Activated CD8-positive, alpha-beta memory T cell treated with anti-CD3 and anti-CD28 coated beads, Interleukin-2, amount 10 ng/mL, durations not matched to agents 7 days and 5 days (primary cell): ENCODE measurements around the gene NMUR1. TPM values are rescaled to one million over a fixed set of nuclear protein-coding genes. Genes with fewer than 3 reads are reported as not detected.
A peak's percentile ranks its signal among the peaks of the same experiment; 100 is the strongest.

Source experiments
- ATAC-seq: fragments of 150-1000 bp; cut with Tn5 transposase; one replicate; pipeline ENCODE4 v1.10.0; 2021; ENCODE audit warnings: moderate library complexity
- CTCF ChIA-PET: fragments of 350-600 bp; sonication (Branson Sonifier 250); formaldehyde crosslinking; loops from one replicate; lab custom pipeline; 2021; ENCODE audit warnings: antibody characterized with exemption; lab: Charles Lee
- DNase-seq: peaks from one replicate; pipeline ENCODE4 v3.0.0-alpha.2; 2020
- H3K27ac Mint-ChIP-seq: one replicate; pipeline ENCODE4 v1.8.0; 2021; ENCODE audit warnings: mild to moderate bottlenecking, mixed read lengths
- H3K27me3 Mint-ChIP-seq: one replicate; pipeline ENCODE4 v1.8.0; 2021; ENCODE audit warnings: mixed read lengths
- H3K36me3 Mint-ChIP-seq: one replicate; pipeline ENCODE4 v1.8.0; 2021; ENCODE audit warnings: mild to moderate bottlenecking, mixed read lengths
- H3K4me1 Mint-ChIP-seq: one replicate; pipeline ENCODE4 v1.8.0; 2021; ENCODE audit warnings: mixed read lengths
- H3K4me3 Mint-ChIP-seq: one replicate; pipeline ENCODE4 v1.8.0; 2021; ENCODE audit warnings: mild to moderate bottlenecking, moderate library complexity, mixed read lengths
- H3K9me3 Mint-ChIP-seq: one replicate; pipeline ENCODE4 v1.8.0; 2022; ENCODE audit warnings: low read depth, mixed read lengths
- total RNA-seq, 2 experiments: library from RNA; stranded (reverse); gene quantifications; one replicate each; pipeline ENCODE4 v1.2.3, GENCODE V29; 2021

NMUR1 gene
- total RNA-seq, 2 experiments from 2014 or later: 3.6 to 8.6 TPM

- Mint-ChIP-seq H3K27me3 (peaks cover 40% of the 10 kb centered on the region), H3K9me3 (no peaks in the 10 kb centered on the region), H3K4me1 (peaks cover 42% of the 10 kb centered on the region), H3K27ac (peak overlapping the region; percentile 60), H3K4me3 (no peak overlapping the region), H3K36me3 (peaks cover 3% of the 10 kb centered on the region)
- CTCF ChIA-PET: interaction anchor here (0.8 to 5.2 kb wide), 6 partner anchors 13 to 71 kb away, joined by 3 to 128 read pairs (median 16); no protein-coding TSS in a partner anchor
- DNase-seq (no peak), ATAC-seq (no peak)
These were observed 1.2 kb upstream of the NMUR1 start for GRCh38 chr2:231531466-231531865.

GRCh38 chr2:231528636-231529030 is 1.6 kb downstream of the NMUR1 start:
- no peak for DNase-seq

GRCh38 chr2:231527955-231528635 is 2.1 kb downstream of the NMUR1 start:
- DNase-seq (no peak), ATAC-seq (no peak)
- Mint-ChIP-seq H3K27me3 (peaks cover 31% of the 10 kb centered on the region), H3K9me3 (no peaks in the 10 kb centered on the region), H3K27ac (no peak overlapping the region), H3K4me3 (no peak overlapping the region), H3K4me1 (peaks cover 69% of the 10 kb centered on the region), H3K36me3 (peaks cover 14% of the 10 kb centered on the region)
- CTCF ChIA-PET: interaction anchor here (0.9 to 3.9 kb wide), 6 partner anchors 11 to 73 kb away, joined by 3 to 23 read pairs (median 8); no protein-coding TSS in a partner anchor

More at GRCh38 chr2:231528636-231529030, 1.6 kb downstream of the NMUR1 start:
- Mint-ChIP-seq H3K9me3 (no peaks in the 10 kb centered on the region), H3K27me3 (peaks cover 33% of the 10 kb centered on the region), H3K36me3 (peaks cover 14% of the 10 kb centered on the region), H3K4me1 (peaks cover 64% of the 10 kb centered on the region), H3K4me3 (peak overlapping the region; percentile 70), H3K27ac (no peak overlapping the region)
- CTCF ChIA-PET: interaction anchor here (0.9 to 3.9 kb wide), 6 partner anchors 9 to 73 kb away, joined by 3 to 23 read pairs (median 8); no protein-coding TSS in a partner anchor
- ATAC-seq: no peak

- H3K4me1 Mint-ChIP-seq: peaks cover 71% of the 10 kb centered on the region
- peaks cover 14% of the 10 kb centered on the region for H3K36me3 Mint-ChIP-seq
- DNase-seq (no peak), ATAC-seq (no peak)
- no peaks in the 10 kb centered on the region for H3K9me3 Mint-ChIP-seq
- CTCF ChIA-PET: interaction anchor here (1.4 to 2.5 kb wide), 4 partner anchors 10 to 31 kb away, joined by 4 to 15 read pairs (median 8); no protein-coding TSS in a partner anchor
- peaks cover 31% of the 10 kb centered on the region for H3K27me3 Mint-ChIP-seq
- no peak overlapping the region for H3K27ac Mint-ChIP-seq
- H3K4me3 Mint-ChIP-seq: no peak overlapping the region
These were observed 3.2 kb downstream of the NMUR1 start for GRCh38 chr2:231527091-231527395.

- H3K9me3 Mint-ChIP-seq: no peaks in the 10 kb centered on the region
- DNase-seq (no peak), ATAC-seq (no peak)
- peaks cover 70% of the 10 kb centered on the region for H3K4me1 Mint-ChIP-seq
- H3K36me3 Mint-ChIP-seq: peaks cover 14% of the 10 kb centered on the region
- H3K27me3 Mint-ChIP-seq: peaks cover 30% of the 10 kb centered on the region
- H3K27ac Mint-ChIP-seq: no peak overlapping the region
- H3K4me3 Mint-ChIP-seq: no peak overlapping the region
- CTCF ChIA-PET: interaction anchor here (0.6 to 3.1 kb wide), 7 partner anchors 9 to 64 kb away, joined by 3 to 15 read pairs (median 7); no protein-coding TSS in a partner anchor
These were observed 3.7 kb downstream of the NMUR1 start for GRCh38 chr2:231526341-231527090.

GRCh38 chr2:231525248-231526163 is 4.7 kb downstream of the NMUR1 start:
- no peaks in the 10 kb centered on the region for H3K9me3 Mint-ChIP-seq
- H3K36me3 Mint-ChIP-seq: peaks cover 14% of the 10 kb centered on the region
- no peak for DNase-seq
- CTCF ChIA-PET: interaction anchor here (0.6 to 3.1 kb wide), 13 partner anchors 8 to 181 kb away, joined by 3 to 15 read pairs (median 5); no protein-coding TSS in a partner anchor
- H3K27me3 Mint-ChIP-seq: peaks cover 28% of the 10 kb centered on the region
- no peak for ATAC-seq
- no peak overlapping the region for H3K27ac Mint-ChIP-seq
- H3K4me3 Mint-ChIP-seq: no peak overlapping the region
- H3K4me1 Mint-ChIP-seq: peaks cover 70% of the 10 kb centered on the region

GRCh38 chr2:231524477-231525247 is 5.6 kb downstream of the NMUR1 start:
- peaks cover 29% of the 10 kb centered on the region for H3K27me3 Mint-ChIP-seq
- peaks cover 14% of the 10 kb centered on the region for H3K36me3 Mint-ChIP-seq
- H3K4me1 Mint-ChIP-seq: peaks cover 73% of the 10 kb centered on the region
- no peaks in the 10 kb centered on the region for H3K9me3 Mint-ChIP-seq
- ATAC-seq (no peak), DNase-seq (no peak)
- H3K27ac Mint-ChIP-seq: peak overlapping the region; percentile 91
- peak overlapping the region; percentile 10 for H3K4me3 Mint-ChIP-seq
- CTCF ChIA-PET: interaction anchor here (1.2 to 3.9 kb wide), 13 partner anchors 8 to 182 kb away, joined by 3 to 37 read pairs (median 5); partner anchors contain the start of gene NCL

GRCh38 chr2:231523451-231524285 is 6.6 kb downstream of the NMUR1 start:
- CTCF ChIA-PET: interaction anchor here (1.1 to 3.9 kb wide), 12 partner anchors 9 to 191 kb away, joined by 3 to 37 read pairs (median 5); partner anchors contain the start of gene NCL
- Mint-ChIP-seq H3K4me3 (peak overlapping the region; percentile 39), H3K27me3 (peaks cover 26% of the 10 kb centered on the region), H3K36me3 (peaks cover 14% of the 10 kb centered on the region), H3K4me1 (peaks cover 69% of the 10 kb centered on the region), H3K27ac (peak overlapping the region; percentile 91), H3K9me3 (no peaks in the 10 kb centered on the region)
- peak; percentile 75 for DNase-seq
- peak; percentile 82 for ATAC-seq

GRCh38 chr2:231522418-231523180 is 7.6 kb downstream of the NMUR1 start:
- Mint-ChIP-seq H3K9me3 (no peaks in the 10 kb centered on the region), H3K4me1 (peaks cover 61% of the 10 kb centered on the region), H3K4me3 (no peak overlapping the region)

GRCh38 chr2:231521443-231521842 is 8.8 kb downstream of the NMUR1 start:
- CTCF ChIA-PET: interaction anchor here (0.8 to 5.7 kb wide), 7 partner anchors 8 to 79 kb away, joined by 3 to 100 read pairs (median 5); partner anchors contain the start of gene NMUR1
- peaks cover 11% of the 10 kb centered on the region for H3K36me3 Mint-ChIP-seq
- DNase-seq: no peak
- H3K4me3 Mint-ChIP-seq: no peak overlapping the region
- no peak overlapping the region for H3K27ac Mint-ChIP-seq
- no peak for ATAC-seq
- H3K4me1 Mint-ChIP-seq: peaks cover 61% of the 10 kb centered on the region
- peaks cover 20% of the 10 kb centered on the region for H3K27me3 Mint-ChIP-seq
- no peaks in the 10 kb centered on the region for H3K9me3 Mint-ChIP-seq

More at GRCh38 chr2:231522418-231523180, 7.6 kb downstream of the NMUR1 start:
- Mint-ChIP-seq H3K27ac (no peak overlapping the region), H3K36me3 (peaks cover 14% of the 10 kb centered on the region), H3K27me3 (peaks cover 17% of the 10 kb centered on the region)
- ATAC-seq (no peak), DNase-seq (no peak)
- CTCF ChIA-PET: interaction anchor here (0.7 to 3.9 kb wide), 8 partner anchors 11 to 192 kb away, joined by 3 to 37 read pairs (median 5); no protein-coding TSS in a partner anchor
